HCT116 (cell line): ENCODE results near the gene ZC3H12A.

Source experiments
- EGR1 ChIP-seq: IDR thresholded peaks from 2 replicates; pipeline ENCODE4 v1.6.1; 2012; ENCODE audit warnings: low read depth
- EZH2phosphoT487 ChIP-seq: fragments of 200-600 bp; IDR thresholded peaks from 2 replicates; pipeline ENCODE4 v1.6.1; 2018; ENCODE audit warnings: antibody characterized with exemption, borderline replicate concordance
- POLR2A ChIP-seq: IDR thresholded peaks from 2 replicates; pipeline ENCODE4 v1.7.0; 2011; ENCODE audit warnings: borderline replicate concordance; ENCODE audit not compliant: insufficient read depth, insufficient read length; ENCODE audit errors: extremely low read depth
- RAD21 ChIP-seq: IDR thresholded peaks from 2 replicates; pipeline ENCODE4 v1.6.1; 2012; ENCODE audit warnings: low read depth, mild to moderate bottlenecking
- REST ChIP-seq: IDR thresholded peaks from 2 replicates; pipeline ENCODE4 v1.6.1; 2012; ENCODE audit warnings: low read depth
- TF ChIP-seq, protein P1 (sequence below): IDR thresholded peaks from 2 replicates; pipeline ENCODE4 v1.6.1; 2012
- TF ChIP-seq, protein P2 (sequence below): IDR thresholded peaks from 2 replicates; pipeline ENCODE4 v1.6.1; 2011; ENCODE audit warnings: mild to moderate bottlenecking, low read length, moderate library complexity; ENCODE audit not compliant: insufficient replicate concordance; ENCODE audit errors: extremely low read depth
- TF ChIP-seq, protein P3 (sequence below), 3 experiments: fragments of 200-600 bp in 1 of 3; sonication (generic) in 1 of 3; IDR thresholded peaks in 2 of 3; conservative IDR thresholded peaks in 1 of 3; 2 replicates each; pipeline ENCODE4 v1.5.1; 2012 to 2017; ENCODE audit warnings: low read depth in 2 of 3, low read length in 2 of 3, antibody characterized with exemption in 1 of 3, borderline replicate concordance in 1 of 3, control low read depth in 1 of 3, mild to moderate bottlenecking in 1 of 3, mixed read lengths in 1 of 3, mixed run types in 1 of 3, moderate library complexity in 1 of 3; ENCODE audit not compliant: insufficient read depth in 1 of 3

DNA sequence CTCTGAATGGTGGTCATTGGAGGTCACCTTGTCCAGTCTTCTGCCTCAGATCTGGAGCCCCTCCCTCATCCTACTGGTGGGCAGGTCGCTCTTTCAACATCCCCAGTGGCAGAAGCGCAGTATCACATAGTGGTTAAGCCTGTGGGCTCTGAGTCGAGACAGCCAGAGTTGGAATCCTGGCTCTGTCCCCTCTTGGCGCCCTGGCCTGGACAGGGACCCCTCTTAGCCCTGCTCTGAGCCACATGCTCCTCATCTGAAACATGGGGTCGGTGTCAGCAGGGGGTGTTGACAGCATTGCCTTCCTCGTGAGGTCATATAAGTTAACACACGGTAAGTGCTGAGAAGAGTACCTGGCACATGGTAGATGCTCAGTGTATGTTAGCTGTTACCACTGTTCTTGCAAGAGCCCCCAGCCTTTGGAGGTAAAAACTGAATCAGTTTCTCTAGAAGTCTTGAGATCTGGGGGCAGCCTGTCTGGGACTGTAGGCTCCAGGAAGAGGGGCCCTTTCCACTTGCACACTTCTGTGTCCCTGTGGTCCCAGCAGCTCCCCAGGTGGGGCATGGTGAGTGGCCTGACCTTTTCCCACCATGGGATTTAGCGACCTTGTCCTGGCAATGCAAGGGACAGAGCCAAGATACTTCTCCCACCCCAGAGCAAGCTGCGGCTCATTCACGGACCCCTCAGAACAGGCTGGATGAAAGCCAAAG is 6.4 kb downstream of the ZC3H12A start:
- TF ChIP-seq, protein P1, sequence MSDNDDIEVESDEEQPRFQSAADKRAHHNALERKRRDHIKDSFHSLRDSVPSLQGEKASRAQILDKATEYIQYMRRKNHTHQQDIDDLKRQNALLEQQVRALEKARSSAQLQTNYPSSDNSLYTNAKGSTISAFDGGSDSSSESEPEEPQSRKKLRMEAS = no peak
- TF ChIP-seq EZH2phosphoT487 = no peak
- no peak for TF ChIP-seq POLR2A
- no peak for TF ChIP-seq RAD21
- TF ChIP-seq EGR1 = no peak
- TF ChIP-seq REST = no peak
- TF ChIP-seq, protein P2, sequence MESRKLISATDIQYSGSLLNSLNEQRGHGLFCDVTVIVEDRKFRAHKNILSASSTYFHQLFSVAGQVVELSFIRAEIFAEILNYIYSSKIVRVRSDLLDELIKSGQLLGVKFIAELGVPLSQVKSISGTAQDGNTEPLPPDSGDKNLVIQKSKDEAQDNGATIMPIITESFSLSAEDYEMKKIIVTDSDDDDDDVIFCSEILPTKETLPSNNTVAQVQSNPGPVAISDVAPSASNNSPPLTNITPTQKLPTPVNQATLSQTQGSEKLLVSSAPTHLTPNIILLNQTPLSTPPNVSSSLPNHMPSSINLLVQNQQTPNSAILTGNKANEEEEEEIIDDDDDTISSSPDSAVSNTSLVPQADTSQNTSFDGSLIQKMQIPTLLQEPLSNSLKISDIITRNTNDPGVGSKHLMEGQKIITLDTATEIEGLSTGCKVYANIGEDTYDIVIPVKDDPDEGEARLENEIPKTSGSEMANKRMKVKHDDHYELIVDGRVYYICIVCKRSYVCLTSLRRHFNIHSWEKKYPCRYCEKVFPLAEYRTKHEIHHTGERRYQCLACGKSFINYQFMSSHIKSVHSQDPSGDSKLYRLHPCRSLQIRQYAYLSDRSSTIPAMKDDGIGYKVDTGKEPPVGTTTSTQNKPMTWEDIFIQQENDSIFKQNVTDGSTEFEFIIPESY = no peak
- TF ChIP-seq, protein P3, sequence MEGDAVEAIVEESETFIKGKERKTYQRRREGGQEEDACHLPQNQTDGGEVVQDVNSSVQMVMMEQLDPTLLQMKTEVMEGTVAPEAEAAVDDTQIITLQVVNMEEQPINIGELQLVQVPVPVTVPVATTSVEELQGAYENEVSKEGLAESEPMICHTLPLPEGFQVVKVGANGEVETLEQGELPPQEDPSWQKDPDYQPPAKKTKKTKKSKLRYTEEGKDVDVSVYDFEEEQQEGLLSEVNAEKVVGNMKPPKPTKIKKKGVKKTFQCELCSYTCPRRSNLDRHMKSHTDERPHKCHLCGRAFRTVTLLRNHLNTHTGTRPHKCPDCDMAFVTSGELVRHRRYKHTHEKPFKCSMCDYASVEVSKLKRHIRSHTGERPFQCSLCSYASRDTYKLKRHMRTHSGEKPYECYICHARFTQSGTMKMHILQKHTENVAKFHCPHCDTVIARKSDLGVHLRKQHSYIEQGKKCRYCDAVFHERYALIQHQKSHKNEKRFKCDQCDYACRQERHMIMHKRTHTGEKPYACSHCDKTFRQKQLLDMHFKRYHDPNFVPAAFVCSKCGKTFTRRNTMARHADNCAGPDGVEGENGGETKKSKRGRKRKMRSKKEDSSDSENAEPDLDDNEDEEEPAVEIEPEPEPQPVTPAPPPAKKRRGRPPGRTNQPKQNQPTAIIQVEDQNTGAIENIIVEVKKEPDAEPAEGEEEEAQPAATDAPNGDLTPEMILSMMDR (IDR thresholded peaks at IDR 0.05 in 2 of 3, conservative IDR thresholded peaks at IDR 0.05 in 1 of 3; ENCODE audit: borderline replicate concordance in 1 of 3, insufficient read depth in 1 of 3, low read depth in 2 of 3, low read length in 2 of 3) = no peak
